Gastroesophageal sphincter (tissue), 3 donors: ENCODE measurements around the gene C10orf62.
"Not testable (repeated sequence)": the region's sequence is repeated elsewhere in the genome, so short reads cannot be mapped to it uniquely, and the experiment has no call there.

Experiments
- POLR2A ChIP-seq, 2 donors: fragments of 450-650 bp; IDR thresholded peaks; one replicate each; pipeline ENCODE4 v1.6.1; 2017; ENCODE audit warnings: antibody characterized with exemption in 2 of 2, mild to moderate bottlenecking in 2 of 2, moderate library complexity in 1 of 2
- POLR2AphosphoS5 ChIP-seq: sonication (generic); formaldehyde crosslinking; IDR thresholded peaks from one replicate; pipeline ENCODE4 v1.6.1; 2017; ENCODE audit warnings: antibody characterized with exemption
- TF ChIP-seq, protein P1 (sequence below), 4 experiments: fragments of 200-600 bp in 2 of 4; fragments of 450-650 bp in 2 of 4; sonication (generic) in 1 of 4; IDR thresholded peaks; one replicate each; pipeline ENCODE4 v1.5.1; 2017 to 2019; ENCODE audit warnings: antibody characterized with exemption in 4 of 4, mild to moderate bottlenecking in 2 of 4, moderate library complexity in 2 of 4

DNA sequence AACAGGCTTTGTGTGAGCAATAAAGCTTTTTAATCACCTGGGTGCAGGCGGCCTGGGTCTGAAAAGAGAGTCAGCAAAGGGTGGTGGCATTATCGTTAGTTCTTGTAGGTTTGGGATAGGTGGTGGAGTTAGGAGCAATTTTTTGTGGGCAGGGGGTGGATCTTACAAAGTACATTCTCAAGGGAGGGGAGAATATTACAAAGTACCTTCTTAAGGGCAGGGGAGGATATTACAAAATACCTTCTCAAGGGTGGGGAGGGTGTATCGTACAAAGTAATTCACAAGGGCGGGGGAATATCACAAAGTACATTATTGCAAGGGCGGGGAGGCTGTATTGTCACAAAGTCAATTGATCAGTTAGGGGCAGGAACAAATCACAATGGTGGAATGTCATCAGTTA, 27.2 kb upstream of the C10orf62 start:
- TF ChIP-seq, protein P1, sequence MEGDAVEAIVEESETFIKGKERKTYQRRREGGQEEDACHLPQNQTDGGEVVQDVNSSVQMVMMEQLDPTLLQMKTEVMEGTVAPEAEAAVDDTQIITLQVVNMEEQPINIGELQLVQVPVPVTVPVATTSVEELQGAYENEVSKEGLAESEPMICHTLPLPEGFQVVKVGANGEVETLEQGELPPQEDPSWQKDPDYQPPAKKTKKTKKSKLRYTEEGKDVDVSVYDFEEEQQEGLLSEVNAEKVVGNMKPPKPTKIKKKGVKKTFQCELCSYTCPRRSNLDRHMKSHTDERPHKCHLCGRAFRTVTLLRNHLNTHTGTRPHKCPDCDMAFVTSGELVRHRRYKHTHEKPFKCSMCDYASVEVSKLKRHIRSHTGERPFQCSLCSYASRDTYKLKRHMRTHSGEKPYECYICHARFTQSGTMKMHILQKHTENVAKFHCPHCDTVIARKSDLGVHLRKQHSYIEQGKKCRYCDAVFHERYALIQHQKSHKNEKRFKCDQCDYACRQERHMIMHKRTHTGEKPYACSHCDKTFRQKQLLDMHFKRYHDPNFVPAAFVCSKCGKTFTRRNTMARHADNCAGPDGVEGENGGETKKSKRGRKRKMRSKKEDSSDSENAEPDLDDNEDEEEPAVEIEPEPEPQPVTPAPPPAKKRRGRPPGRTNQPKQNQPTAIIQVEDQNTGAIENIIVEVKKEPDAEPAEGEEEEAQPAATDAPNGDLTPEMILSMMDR (IDR thresholded peaks at IDR 0.05), result not testable (repeated sequence)
- not testable (repeated sequence) for TF ChIP-seq POLR2A (IDR thresholded peaks at IDR 0.05); POLR2AphosphoS5
